Measurements from ENCODE around the gene JPH2.
A peak's percentile ranks its signal among the peaks of the same experiment; 100 is the strongest.

JPH2 gene

DNA sequence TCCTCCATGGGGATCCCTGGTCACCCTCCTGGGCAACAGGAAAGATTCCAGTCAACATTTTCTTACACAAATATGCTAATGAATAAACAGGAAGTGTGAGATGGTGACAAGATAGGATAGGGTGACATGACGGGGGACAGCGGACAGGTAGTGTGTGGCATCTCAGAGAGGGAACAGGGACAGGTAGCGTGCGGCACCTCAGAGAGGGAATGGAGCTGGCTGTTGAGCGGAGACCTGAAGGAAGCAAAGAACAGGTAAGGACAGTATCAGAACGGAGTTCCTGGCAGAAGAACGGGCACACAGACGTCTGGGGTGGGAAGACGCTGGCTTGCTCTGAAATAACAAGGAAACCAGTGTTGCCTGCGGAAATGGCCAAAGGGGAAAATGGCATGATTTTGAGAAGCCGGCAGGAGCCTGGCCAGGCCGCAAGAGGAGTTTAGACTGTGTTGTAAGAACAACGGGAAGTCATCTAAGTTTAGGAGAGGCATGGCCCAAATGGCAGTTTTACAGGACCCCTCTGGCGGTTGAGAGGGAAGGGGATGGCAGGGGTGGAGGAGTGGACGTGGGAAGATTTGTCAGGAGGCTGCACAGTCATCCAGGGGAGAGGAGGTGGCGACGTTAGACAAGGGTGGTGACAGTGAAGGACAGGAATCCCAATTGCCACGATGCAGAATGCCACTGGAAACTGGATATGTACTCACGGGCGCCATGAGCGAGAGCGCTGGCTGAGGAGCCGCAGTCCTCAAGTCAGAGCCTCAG is 111.6 kb downstream of the JPH2 start:
- no peak for DNase-seq (ENCODE audit: low read depth)

DNA sequence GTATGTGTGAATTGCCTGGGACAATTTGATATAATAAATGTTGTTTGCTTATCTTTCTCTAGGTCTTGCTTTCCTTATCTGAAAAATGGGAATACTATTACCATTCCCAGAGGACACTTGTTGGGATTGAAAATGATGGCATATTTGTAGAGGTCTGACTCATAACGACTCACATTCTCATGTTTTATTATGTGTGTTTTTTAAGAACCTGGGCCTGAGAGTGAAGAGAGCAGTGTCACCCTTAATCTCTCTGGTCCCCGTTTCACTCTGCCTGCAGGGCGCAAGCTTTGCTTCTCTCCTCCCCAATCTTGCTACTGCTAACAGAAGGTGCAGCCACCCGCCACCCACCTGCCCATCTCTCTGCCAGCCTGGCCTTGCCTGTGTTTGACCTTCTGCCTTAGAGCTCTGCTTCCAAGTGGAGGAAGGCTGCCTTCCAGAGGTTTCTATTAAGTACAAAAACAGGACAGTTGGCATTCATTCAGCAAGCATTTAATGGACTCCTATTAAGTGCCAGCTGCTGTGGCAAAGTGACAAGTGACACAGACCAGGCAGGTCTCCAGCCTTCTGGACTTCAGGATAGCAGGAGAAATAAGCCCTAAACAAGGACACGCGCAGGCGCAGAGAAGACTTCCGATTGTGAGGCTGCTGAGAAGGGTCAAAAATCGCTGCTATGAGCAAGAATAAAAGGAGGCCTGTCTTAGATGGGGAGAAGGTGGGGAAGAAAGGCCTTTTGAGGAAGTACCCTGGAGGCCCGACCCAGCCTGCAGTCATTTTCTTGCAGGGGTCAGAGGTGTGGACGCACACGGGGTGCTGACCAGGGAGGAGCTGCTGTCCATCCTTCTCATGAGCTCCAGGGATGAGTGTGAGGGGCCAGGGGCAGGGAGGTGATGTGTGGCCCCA is 112.5 kb downstream of the JPH2 start:
- DNase-seq (ENCODE audit: low read depth), result peak; percentile 74

DNA sequence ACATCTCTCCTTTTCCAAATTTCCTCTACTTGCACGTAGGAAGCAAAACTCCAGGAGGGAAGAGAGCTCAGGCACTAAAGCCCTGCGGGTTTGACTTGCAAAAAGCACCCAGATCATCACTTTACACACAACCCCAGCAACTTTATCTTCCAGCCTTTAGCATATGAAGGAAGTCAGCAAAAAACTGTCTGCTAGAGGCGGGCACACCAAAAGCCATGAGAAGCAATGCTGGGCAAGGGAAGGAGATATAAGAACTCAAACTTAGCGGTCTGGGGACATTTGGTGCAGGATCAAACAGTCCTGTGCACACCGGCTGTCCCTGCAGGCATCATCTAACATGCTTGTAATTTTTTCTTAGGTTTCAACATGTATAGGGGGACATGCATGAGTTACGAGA is 113.3 kb downstream of the JPH2 start:
- DNase-seq (ENCODE audit: low read depth), result no peak

GRCh38 chr20:44073011-44073674 is 113.8 kb downstream of the JPH2 start:
- DNase-seq (ENCODE audit: low read depth), result no peak

GRCh38 chr20:44072384-44072783 is 114.6 kb downstream of the JPH2 start:
- DNase-seq (ENCODE audit: low read depth), result no peak

DNA sequence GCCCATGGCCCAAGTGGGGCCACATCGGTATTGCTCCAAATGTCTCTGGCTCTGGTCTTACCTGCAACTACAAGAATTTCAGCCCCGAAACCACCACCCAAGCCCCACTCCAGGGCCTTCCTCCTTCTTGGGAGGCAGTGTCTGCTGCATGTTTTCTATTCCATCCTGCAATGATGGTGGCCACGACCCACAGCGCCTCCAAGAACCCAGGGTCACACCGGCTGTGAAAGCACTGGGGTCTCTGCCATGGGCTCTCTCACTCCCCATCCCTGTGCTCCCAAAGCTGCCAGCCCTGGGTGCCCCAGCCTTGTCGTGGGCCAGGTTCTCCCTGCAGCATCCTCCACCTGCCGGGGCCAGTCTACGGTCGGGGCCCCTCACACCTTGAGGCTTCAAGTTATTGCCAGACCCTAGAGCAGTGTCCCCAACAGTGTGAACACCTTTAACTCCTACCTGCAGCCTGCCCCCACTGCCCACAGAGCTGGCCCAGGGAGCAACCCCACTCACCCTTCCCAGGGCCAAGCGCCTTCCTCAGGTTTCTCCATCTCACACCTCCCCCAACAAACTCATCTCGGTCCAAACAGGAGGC is 115.4 kb downstream of the JPH2 start:
- no peak for DNase-seq (ENCODE audit: low read depth)

GRCh38 chr20:44071057-44071456 is 115.9 kb downstream of the JPH2 start:
- DNase-seq (ENCODE audit: low read depth), result no peak

GRCh38 chr20:44070139-44070900 is 116.7 kb downstream of the JPH2 start:
- no peak for DNase-seq (ENCODE audit: low read depth)

- no peak for DNase-seq (ENCODE audit: low read depth)
Observed at GRCh38 chr20:44069203-44070011, 117.6 kb downstream of the JPH2 start.

GRCh38 chr20:44068316-44069201 is 118.4 kb downstream of the JPH2 start:
- DNase-seq (ENCODE audit: low read depth), result no peak

- DNase-seq (ENCODE audit: low read depth), result no peak
Observed at GRCh38 chr20:44067650-44068081, 119.3 kb downstream of the JPH2 start.

DNA sequence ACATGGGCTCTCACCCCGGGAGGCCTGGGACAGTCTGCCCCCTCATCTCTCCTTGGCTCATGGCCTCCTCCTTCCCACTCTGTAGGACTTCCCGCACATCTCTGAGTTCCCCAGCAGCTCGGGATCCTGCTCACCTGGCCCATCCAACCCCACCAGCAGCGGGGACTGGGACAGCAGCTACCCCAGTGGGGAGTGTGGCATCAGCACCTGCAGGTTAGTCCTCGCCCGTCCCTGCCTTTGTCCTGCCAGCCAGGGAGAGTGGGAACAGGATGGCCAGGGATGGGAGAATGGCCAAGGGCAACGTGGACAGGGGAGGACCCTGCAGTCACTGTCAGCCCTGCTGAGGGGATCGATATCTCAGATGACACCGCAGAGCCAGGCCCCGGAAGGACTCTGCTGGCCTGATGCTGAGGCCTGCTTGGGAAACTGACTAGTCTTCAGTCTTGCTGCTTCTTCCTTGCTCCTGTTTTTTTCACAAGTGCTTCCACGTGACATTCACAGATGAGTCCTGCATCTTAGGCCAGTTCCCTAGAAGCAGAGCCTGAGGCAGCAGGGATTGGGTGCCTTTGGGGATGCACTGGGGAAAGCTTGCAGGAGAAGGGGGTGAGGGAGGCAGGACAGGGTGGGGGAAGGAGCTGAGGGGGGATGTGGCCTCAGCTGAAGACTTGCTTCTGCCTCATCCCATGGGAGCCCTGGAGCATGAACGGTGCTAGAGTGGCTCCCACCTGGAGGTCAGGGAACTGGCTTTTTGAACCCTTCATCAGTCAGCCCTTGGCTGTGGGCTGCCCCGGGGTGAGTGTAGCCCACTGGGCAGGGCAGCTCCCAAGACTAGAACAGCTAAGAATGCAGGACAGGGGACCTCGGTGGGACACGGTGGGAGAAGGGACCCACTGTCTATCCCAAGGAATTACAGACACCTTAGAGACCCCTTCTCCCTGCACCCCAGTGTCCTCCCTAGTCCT is 120.1 kb downstream of the JPH2 start:
- no peak for DNase-seq (ENCODE audit: low read depth)

- DNase-seq (ENCODE audit: low read depth), result no peak
Observed at GRCh38 chr20:44065401-44066340, 121.3 kb downstream of the JPH2 start.

DNA sequence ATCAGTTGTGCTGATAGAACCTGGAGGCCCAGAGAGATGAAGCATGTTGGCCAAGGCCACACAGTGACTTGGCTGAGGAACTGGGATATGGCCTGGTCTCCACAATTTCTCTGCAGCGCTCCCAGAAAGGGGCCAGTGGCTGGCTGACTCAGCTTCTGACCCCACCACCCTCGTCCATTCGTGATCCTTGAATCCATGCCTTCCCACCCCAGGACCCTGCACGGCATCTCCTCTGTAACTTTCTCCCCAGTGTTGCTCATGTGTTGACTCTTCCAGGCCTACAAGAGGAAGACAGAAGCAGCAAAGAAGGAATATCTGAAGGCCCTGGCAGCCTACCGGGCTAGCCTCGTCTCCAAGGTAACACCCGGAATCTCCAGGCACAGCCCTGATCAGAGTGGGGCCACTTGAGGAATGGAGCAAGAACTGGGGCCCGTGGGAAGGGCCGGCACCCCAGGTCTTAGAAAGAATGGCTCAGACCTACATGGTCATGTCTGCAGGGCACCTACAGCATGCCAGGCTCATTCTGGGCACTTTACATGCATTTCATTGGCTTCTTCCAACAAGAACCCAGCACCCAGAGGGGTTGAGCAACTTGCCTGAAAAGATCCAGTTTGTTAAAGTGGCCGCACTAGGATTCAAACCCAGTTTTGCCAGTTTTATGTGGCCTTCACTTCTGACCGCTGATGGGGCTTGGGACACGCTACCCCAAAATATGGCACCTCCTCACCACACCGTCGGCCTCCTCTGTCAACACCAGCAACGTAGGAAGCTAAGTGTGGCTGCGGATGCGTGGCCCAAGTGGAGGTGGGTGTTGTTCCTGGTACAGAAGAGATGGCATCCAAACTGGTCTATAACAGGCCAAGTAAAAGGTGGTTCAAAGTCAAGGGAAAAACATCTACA is 122.2 kb downstream of the JPH2 start:
- no peak for DNase-seq (ENCODE audit: low read depth)
